Loucy (cell line): ENCODE measurements around the gene ROPN1B.
"Not testable (repeated sequence)": the region's sequence is repeated elsewhere in the genome, so short reads cannot be mapped to it uniquely, and the experiment has no call there.

Experiments used
- H2AFZ ChIP-seq: fragments of 200-600 bp; sonication (generic); 2 replicates; pipeline ENCODE4 v1.6.0; 2016; ENCODE audit warnings: antibody characterized with exemption, mild to moderate bottlenecking, low read length, moderate library complexity
- H3F3A ChIP-seq: fragments of 200-600 bp; 2 replicates; pipeline ENCODE4 v1.6.0; 2016; ENCODE audit warnings: antibody characterized with exemption, low read depth, mild to moderate bottlenecking
- H3K27me3 ChIP-seq: fragments of 200-600 bp; sonication (generic); 2 replicates; pipeline ENCODE4 v1.6.1; 2014; ENCODE audit warnings: low read length, mild to moderate bottlenecking; ENCODE audit not compliant: insufficient read depth, poor library complexity, severe bottlenecking
- H3K36me3 ChIP-seq: fragments of 200-600 bp; sonication (generic); 2 replicates; pipeline ENCODE4 v1.6.1; 2016; ENCODE audit warnings: low read length; ENCODE audit not compliant: insufficient read depth
- H3K4me1 ChIP-seq: fragments of 200-600 bp; sonication (generic); 2 replicates; pipeline ENCODE4 v1.5.1; 2014; ENCODE audit warnings: low read length, mild to moderate bottlenecking; ENCODE audit not compliant: insufficient read depth, poor library complexity, severe bottlenecking
- H3K4me2 ChIP-seq: fragments of 200-600 bp; sonication (generic); 2 replicates; pipeline ENCODE4 v1.6.0; 2014; ENCODE audit warnings: antibody characterized with exemption, low read length, low read depth, mild to moderate bottlenecking; ENCODE audit not compliant: poor library complexity, severe bottlenecking
- H3K4me3 ChIP-seq: fragments of 200-600 bp; sonication (generic); 2 replicates; pipeline ENCODE4 v1.5.1; 2014; ENCODE audit warnings: low read length, mild to moderate bottlenecking, mixed read lengths; ENCODE audit not compliant: poor library complexity, severe bottlenecking
- H3K79me2 ChIP-seq: fragments of 200-600 bp; sonication (generic); 2 replicates; pipeline ENCODE4 v1.6.1; 2014; ENCODE audit warnings: low read length; ENCODE audit not compliant: insufficient read depth
- H3K9ac ChIP-seq: fragments of 200-600 bp; sonication (generic); 2 replicates; pipeline ENCODE4 v1.6.0; 2014; ENCODE audit warnings: mild to moderate bottlenecking, low read depth, low read length, moderate library complexity; ENCODE audit not compliant: poor library complexity, severe bottlenecking
- H3K9me2 ChIP-seq: fragments of 200-600 bp; sonication (generic); replicated peaks from 2 replicates; pipeline ENCODE4 v1.6.1; 2016; ENCODE audit warnings: low read depth, low read length, mixed read lengths
- H3K9me3 ChIP-seq: fragments of 200-600 bp; sonication (generic); 2 replicates; pipeline ENCODE4 v1.6.1; 2014; ENCODE audit warnings: mild to moderate bottlenecking, antibody characterized with exemption, low read length, low read depth; ENCODE audit not compliant: insufficient read depth
- H4K20me1 ChIP-seq: fragments of 200-600 bp; sonication (generic); 2 replicates; pipeline ENCODE4 v1.6.0; 2014; ENCODE audit warnings: antibody characterized with exemption, low read length, mild to moderate bottlenecking; ENCODE audit not compliant: insufficient read depth, poor library complexity, severe bottlenecking
- CTCF ChIP-seq: fragments of 200-600 bp; sonication (generic); conservative IDR thresholded peaks from 2 replicates; pipeline ENCODE4 v1.5.1; 2014; ENCODE audit warnings: mild to moderate bottlenecking, antibody characterized with exemption, low read length

The ROPN1B gene

GRCh38 chr3:125925727-125926126 lies 43.3 kb upstream of the ROPN1B start:
- not testable (repeated sequence) for H3F3A ChIP-seq, H3K4me3 ChIP-seq, H3K4me1 ChIP-seq, H4K20me1 ChIP-seq, H3K9me2 ChIP-seq, H3K4me2 ChIP-seq, H3K36me3 ChIP-seq, H2AFZ ChIP-seq, H3K27me3 ChIP-seq, H3K79me2 ChIP-seq, H3K9ac ChIP-seq, H3K9me3 ChIP-seq

- not testable (repeated sequence) for H3K4me2 ChIP-seq, H3F3A ChIP-seq, H3K36me3 ChIP-seq, H3K9ac ChIP-seq, H3K4me3 ChIP-seq, H3K4me1 ChIP-seq, H3K27me3 ChIP-seq, H2AFZ ChIP-seq, H4K20me1 ChIP-seq, H3K9me2 ChIP-seq, H3K9me3 ChIP-seq, H3K79me2 ChIP-seq
- peak; percentile 61 for TF ChIP-seq CTCF
Observed at GRCh38 chr3:125928771-125929545, 40.0 kb upstream of the ROPN1B start.

GRCh38 chr3:125929765-125930164 lies 39.2 kb upstream of the ROPN1B start:
- H3K4me1 ChIP-seq, H3K9me2 ChIP-seq, H3K9ac ChIP-seq, H3K9me3 ChIP-seq, H3K4me3 ChIP-seq, H3F3A ChIP-seq, H3K27me3 ChIP-seq, H3K36me3 ChIP-seq, H3K4me2 ChIP-seq, H4K20me1 ChIP-seq, H2AFZ ChIP-seq, H3K79me2 ChIP-seq: not testable (repeated sequence)

GRCh38 chr3:125931355-125931880 lies 37.6 kb upstream of the ROPN1B start:
- not testable (repeated sequence) for H3F3A ChIP-seq, H3K9me2 ChIP-seq, H3K9me3 ChIP-seq, H3K9ac ChIP-seq, H4K20me1 ChIP-seq, H3K4me2 ChIP-seq, H3K4me1 ChIP-seq, H3K4me3 ChIP-seq, H3K36me3 ChIP-seq, H2AFZ ChIP-seq, H3K79me2 ChIP-seq, H3K27me3 ChIP-seq

GRCh38 chr3:125933397-125934173 lies 35.4 kb upstream of the ROPN1B start:
- H3K9me3 ChIP-seq, H3K4me1 ChIP-seq, H3K4me2 ChIP-seq, H3F3A ChIP-seq, H3K27me3 ChIP-seq, H3K79me2 ChIP-seq, H4K20me1 ChIP-seq, H2AFZ ChIP-seq, H3K4me3 ChIP-seq, H3K9ac ChIP-seq, H3K36me3 ChIP-seq, H3K9me2 ChIP-seq: not testable (repeated sequence)

GRCh38 chr3:125935252-125935874 lies 33.6 kb upstream of the ROPN1B start:
- not testable (repeated sequence) for H3K4me3 ChIP-seq, H2AFZ ChIP-seq, H3K4me2 ChIP-seq, H3K4me1 ChIP-seq, H3K9me2 ChIP-seq, H3K27me3 ChIP-seq, H3K36me3 ChIP-seq, H3F3A ChIP-seq, H3K9ac ChIP-seq, H3K9me3 ChIP-seq, H3K79me2 ChIP-seq, H4K20me1 ChIP-seq
